Testis (tissue), 2 donors: Measurements from ENCODE around the gene PTRHD1.

Experiments used
- POLR2A ChIP-seq: fragments of 450-650 bp; IDR thresholded peaks from one replicate; pipeline ENCODE4 v1.6.1; 2017; ENCODE audit warnings: antibody characterized with exemption, mild to moderate bottlenecking, moderate library complexity
- TF ChIP-seq, protein P1 (sequence below), 3 experiments: fragments of 450-650 bp in 2 of 3; fragments of 200-600 bp in 1 of 3; sonication (generic) in 1 of 3; IDR thresholded peaks; one replicate each; pipeline ENCODE4 v1.5.1; 2016 to 2019; ENCODE audit warnings: antibody characterized with exemption in 3 of 3, mild to moderate bottlenecking in 2 of 3, moderate library complexity in 1 of 3

DNA sequence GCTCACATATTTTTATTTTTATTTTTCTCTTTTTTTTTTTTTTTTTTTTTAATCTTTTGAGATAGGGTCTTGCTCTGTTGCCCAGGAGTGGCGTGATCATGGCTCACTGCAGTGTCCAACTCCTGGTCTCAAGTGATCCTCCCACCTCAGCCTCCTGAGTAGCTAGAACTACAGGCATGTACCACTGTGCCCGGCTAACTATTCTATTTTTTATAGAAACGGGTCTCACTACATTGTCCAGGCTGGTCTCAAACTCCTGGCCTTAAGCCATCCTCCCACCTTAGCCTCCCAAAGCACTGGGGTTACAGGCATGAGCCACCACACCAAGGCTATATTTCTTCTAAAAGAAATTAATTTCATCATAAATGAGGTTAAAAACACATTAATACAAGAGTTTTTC, 45.9 kb downstream of the PTRHD1 start:
- TF ChIP-seq, protein P1, sequence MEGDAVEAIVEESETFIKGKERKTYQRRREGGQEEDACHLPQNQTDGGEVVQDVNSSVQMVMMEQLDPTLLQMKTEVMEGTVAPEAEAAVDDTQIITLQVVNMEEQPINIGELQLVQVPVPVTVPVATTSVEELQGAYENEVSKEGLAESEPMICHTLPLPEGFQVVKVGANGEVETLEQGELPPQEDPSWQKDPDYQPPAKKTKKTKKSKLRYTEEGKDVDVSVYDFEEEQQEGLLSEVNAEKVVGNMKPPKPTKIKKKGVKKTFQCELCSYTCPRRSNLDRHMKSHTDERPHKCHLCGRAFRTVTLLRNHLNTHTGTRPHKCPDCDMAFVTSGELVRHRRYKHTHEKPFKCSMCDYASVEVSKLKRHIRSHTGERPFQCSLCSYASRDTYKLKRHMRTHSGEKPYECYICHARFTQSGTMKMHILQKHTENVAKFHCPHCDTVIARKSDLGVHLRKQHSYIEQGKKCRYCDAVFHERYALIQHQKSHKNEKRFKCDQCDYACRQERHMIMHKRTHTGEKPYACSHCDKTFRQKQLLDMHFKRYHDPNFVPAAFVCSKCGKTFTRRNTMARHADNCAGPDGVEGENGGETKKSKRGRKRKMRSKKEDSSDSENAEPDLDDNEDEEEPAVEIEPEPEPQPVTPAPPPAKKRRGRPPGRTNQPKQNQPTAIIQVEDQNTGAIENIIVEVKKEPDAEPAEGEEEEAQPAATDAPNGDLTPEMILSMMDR (IDR thresholded peaks at IDR 0.05) = no peak
- no peak for TF ChIP-seq POLR2A
